ENCODE results near the gene SEC14L6.
"Not testable (repeated sequence)": the region's sequence is repeated elsewhere in the genome, so short reads cannot be mapped to it uniquely, and the experiment has no call there.

SEC14L6 gene

GRCh38 chr22:30552719-30553118, 6.2 kb upstream of the SEC14L6 start:
- no peak overlapping the region for H3K18ac ChIP-seq (ENCODE audit: low read length)
- no peak overlapping the region for H3K4me3 ChIP-seq (ENCODE audit: low read length)
- H3K4me2 ChIP-seq (ENCODE audit: low read length) = no peak overlapping the region
- no peaks in the 10 kb centered on the region for H3K27me3 ChIP-seq (ENCODE audit: insufficient read depth, low read length, poor library complexity)
- no peaks in the 10 kb centered on the region for H3K36me3 ChIP-seq (ENCODE audit: control insufficient read depth, insufficient read depth, low read length)
- no peak overlapping the region for H3K23ac ChIP-seq (ENCODE audit: low read length)
- no peak overlapping the region for H3K4ac ChIP-seq (ENCODE audit: low read depth, low read length)
- no peaks in the 10 kb centered on the region for H3K4me1 ChIP-seq (ENCODE audit: control insufficient read depth, low read depth, low read length)
- no peak overlapping the region for H2BK120ac ChIP-seq (ENCODE audit: low read depth, low read length)
- WGBS (ENCODE audit: extremely low coverage, insufficient coverage, low lambda C conversion rate) = no CpG with 5 or more reads among the region's 1 CpG
- H4K5ac ChIP-seq (ENCODE audit: low read length) = no peak overlapping the region
- no peaks in the 10 kb centered on the region for H3K79me2 ChIP-seq (ENCODE audit: control insufficient read depth, insufficient read depth, low read length)
- H3K9ac ChIP-seq (ENCODE audit: low read length) = no peak overlapping the region
- no peak overlapping the region for H3K27ac ChIP-seq (ENCODE audit: low read depth, low read length)
- no peak overlapping the region for H4K8ac ChIP-seq (ENCODE audit: low read depth, low read length)
- H2AK5ac ChIP-seq (ENCODE audit: low read length) = no peak overlapping the region
- no peak overlapping the region for H2BK5ac ChIP-seq (ENCODE audit: low read length)
- DNase-seq = no peak
- H3K79me1 ChIP-seq (ENCODE audit: low read length) = no peaks in the 10 kb centered on the region
- H3K56ac ChIP-seq (ENCODE audit: low read length) = no peak overlapping the region
- no peak overlapping the region for H2BK15ac ChIP-seq (replicated peaks; ENCODE audit: low read depth)

GRCh38 chr22:30551813-30552212, 5.3 kb upstream of the SEC14L6 start:
- H3K27ac ChIP-seq (ENCODE audit: low read depth, low read length); H2BK5ac ChIP-seq (ENCODE audit: low read length); H2AK5ac ChIP-seq (ENCODE audit: low read length); H2BK15ac ChIP-seq (replicated peaks; ENCODE audit: low read depth); H2BK120ac ChIP-seq (ENCODE audit: low read depth, low read length); H3K4me2 ChIP-seq (ENCODE audit: low read length); H3K79me1 ChIP-seq (ENCODE audit: low read length); H3K23ac ChIP-seq (ENCODE audit: low read length); H3K4me1 ChIP-seq (ENCODE audit: control insufficient read depth, low read depth, low read length); H3K36me3 ChIP-seq (ENCODE audit: control insufficient read depth, insufficient read depth, low read length); H3K4me3 ChIP-seq (ENCODE audit: low read length); H4K5ac ChIP-seq (ENCODE audit: low read length); DNase-seq; H3K18ac ChIP-seq (ENCODE audit: low read length); H3K56ac ChIP-seq (ENCODE audit: low read length); H4K8ac ChIP-seq (ENCODE audit: low read depth, low read length); H3K4ac ChIP-seq (ENCODE audit: low read depth, low read length); H3K27me3 ChIP-seq (ENCODE audit: insufficient read depth, low read length, poor library complexity); H3K79me2 ChIP-seq (ENCODE audit: control insufficient read depth, insufficient read depth, low read length); H3K9ac ChIP-seq (ENCODE audit: low read length): not testable (repeated sequence)
- WGBS (ENCODE audit: extremely low coverage, insufficient coverage, low lambda C conversion rate) = no CpG with 5 or more reads among the region's 3 CpGs

GRCh38 chr22:30547188-30547587, 647 bp upstream of the SEC14L6 start:
- Histone ChIP-seq H2AK5ac (ENCODE audit: low read length) (no peak overlapping the region), H2BK5ac (ENCODE audit: low read length) (no peak overlapping the region), H3K4ac (ENCODE audit: low read depth, low read length) (no peak overlapping the region), H3K79me2 (ENCODE audit: control insufficient read depth, insufficient read depth, low read length) (no peaks in the 10 kb centered on the region), H3K4me3 (ENCODE audit: low read length) (no peak overlapping the region), H3K9ac (ENCODE audit: low read length) (no peak overlapping the region), H2BK15ac (replicated peaks; ENCODE audit: low read depth) (no peak overlapping the region), H3K27me3 (ENCODE audit: insufficient read depth, low read length, poor library complexity) (no peaks in the 10 kb centered on the region), H3K27ac (ENCODE audit: low read depth, low read length) (no peak overlapping the region), H3K4me1 (ENCODE audit: control insufficient read depth, low read depth, low read length) (no peaks in the 10 kb centered on the region), H3K18ac (ENCODE audit: low read length) (no peak overlapping the region), H4K5ac (ENCODE audit: low read length) (no peak overlapping the region), H2BK120ac (ENCODE audit: low read depth, low read length) (no peak overlapping the region), H3K4me2 (ENCODE audit: low read length) (no peak overlapping the region), H3K79me1 (ENCODE audit: low read length) (no peaks in the 10 kb centered on the region), H3K56ac (ENCODE audit: low read length) (no peak overlapping the region), H4K8ac (ENCODE audit: low read depth, low read length) (no peak overlapping the region), H3K23ac (ENCODE audit: low read length) (no peak overlapping the region), H3K36me3 (ENCODE audit: control insufficient read depth, insufficient read depth, low read length) (no peaks in the 10 kb centered on the region)
- no CpG with 5 or more reads among the region's 4 CpGs for WGBS (ENCODE audit: extremely low coverage, insufficient coverage, low lambda C conversion rate)
- DNase-seq = no peak

- no peak overlapping the region for H3K4me3 ChIP-seq (ENCODE audit: low read length)
Measured at GRCh38 chr22:30542811-30543188, 3.7 kb downstream of the SEC14L6 start.

GRCh38 chr22:30541961-30542810, 4.4 kb downstream of the SEC14L6 start:
- Histone ChIP-seq H3K4me1 (ENCODE audit: control insufficient read depth, low read depth, low read length) (no peaks in the 10 kb centered on the region), H2BK120ac (ENCODE audit: low read depth, low read length) (no peak overlapping the region), H3K4me3 (ENCODE audit: low read length) (peak overlapping the region; percentile 4), H3K79me1 (ENCODE audit: low read length) (no peaks in the 10 kb centered on the region), H3K4me2 (ENCODE audit: low read length) (peak overlapping the region; percentile 44), H3K27ac (ENCODE audit: low read depth, low read length) (no peak overlapping the region), H2BK15ac (replicated peaks; ENCODE audit: low read depth) (no peak overlapping the region), H2BK5ac (ENCODE audit: low read length) (no peak overlapping the region), H3K4ac (ENCODE audit: low read depth, low read length) (peak overlapping the region; percentile 57), H3K27me3 (ENCODE audit: insufficient read depth, low read length, poor library complexity) (no peaks in the 10 kb centered on the region), H3K79me2 (ENCODE audit: control insufficient read depth, insufficient read depth, low read length) (no peaks in the 10 kb centered on the region), H3K18ac (ENCODE audit: low read length) (peak overlapping the region; percentile 43), H2AK5ac (ENCODE audit: low read length) (no peak overlapping the region), H4K5ac (ENCODE audit: low read length) (no peak overlapping the region), H4K8ac (ENCODE audit: low read depth, low read length) (peak overlapping the region; percentile 30), H3K36me3 (ENCODE audit: control insufficient read depth, insufficient read depth, low read length) (no peaks in the 10 kb centered on the region), H3K9ac (ENCODE audit: low read length) (peak overlapping the region; percentile 34), H3K23ac (ENCODE audit: low read length) (no peak overlapping the region), H3K56ac (ENCODE audit: low read length) (peak overlapping the region; percentile 77)
- peak; percentile 45 for DNase-seq
- WGBS (ENCODE audit: extremely low coverage, insufficient coverage, low lambda C conversion rate) = no CpG with 5 or more reads among the region's 64 CpGs

More at GRCh38 chr22:30542811-30543188, 3.7 kb downstream of the SEC14L6 start:
- no peak for DNase-seq
- Histone ChIP-seq H3K36me3 (ENCODE audit: control insufficient read depth, insufficient read depth, low read length) (no peaks in the 10 kb centered on the region), H2BK15ac (replicated peaks; ENCODE audit: low read depth) (no peak overlapping the region), H2BK5ac (ENCODE audit: low read length) (no peak overlapping the region), H3K4me1 (ENCODE audit: control insufficient read depth, low read depth, low read length) (no peaks in the 10 kb centered on the region), H2BK120ac (ENCODE audit: low read depth, low read length) (no peak overlapping the region), H3K56ac (ENCODE audit: low read length) (no peak overlapping the region), H3K23ac (ENCODE audit: low read length) (no peak overlapping the region), H3K4me2 (ENCODE audit: low read length) (no peak overlapping the region), H3K79me2 (ENCODE audit: control insufficient read depth, insufficient read depth, low read length) (no peaks in the 10 kb centered on the region), H3K79me1 (ENCODE audit: low read length) (no peaks in the 10 kb centered on the region), H3K27ac (ENCODE audit: low read depth, low read length) (no peak overlapping the region), H3K9ac (ENCODE audit: low read length) (peak overlapping the region; percentile 34), H2AK5ac (ENCODE audit: low read length) (no peak overlapping the region), H3K18ac (ENCODE audit: low read length) (no peak overlapping the region), H3K27me3 (ENCODE audit: insufficient read depth, low read length, poor library complexity) (no peaks in the 10 kb centered on the region), H4K5ac (ENCODE audit: low read length) (no peak overlapping the region), H4K8ac (ENCODE audit: low read depth, low read length) (no peak overlapping the region), H3K4ac (ENCODE audit: low read depth, low read length) (no peak overlapping the region)
- WGBS (ENCODE audit: extremely low coverage, insufficient coverage, low lambda C conversion rate) = no CpG with 5 or more reads among the region's 12 CpGs

GRCh38 chr22:30541511-30541910, 5.0 kb downstream of the SEC14L6 start:
- not testable (repeated sequence) for H2BK5ac ChIP-seq (ENCODE audit: low read length); H3K79me1 ChIP-seq (ENCODE audit: low read length); H3K79me2 ChIP-seq (ENCODE audit: control insufficient read depth, insufficient read depth, low read length); H2BK15ac ChIP-seq (replicated peaks; ENCODE audit: low read depth); H4K8ac ChIP-seq (ENCODE audit: low read depth, low read length); H3K4me3 ChIP-seq (ENCODE audit: low read length); DNase-seq; H2AK5ac ChIP-seq (ENCODE audit: low read length); H3K36me3 ChIP-seq (ENCODE audit: control insufficient read depth, insufficient read depth, low read length); H3K4me1 ChIP-seq (ENCODE audit: control insufficient read depth, low read depth, low read length); H3K27me3 ChIP-seq (ENCODE audit: insufficient read depth, low read length, poor library complexity); H4K5ac ChIP-seq (ENCODE audit: low read length); H3K27ac ChIP-seq (ENCODE audit: low read depth, low read length); H3K23ac ChIP-seq (ENCODE audit: low read length); H3K4ac ChIP-seq (ENCODE audit: low read depth, low read length); H2BK120ac ChIP-seq (ENCODE audit: low read depth, low read length); H3K18ac ChIP-seq (ENCODE audit: low read length)
- H3K56ac ChIP-seq (ENCODE audit: low read length) = peak overlapping the region; percentile 77
- H3K9ac ChIP-seq (ENCODE audit: low read length) = peak overlapping the region; percentile 34
- WGBS (ENCODE audit: extremely low coverage, insufficient coverage, low lambda C conversion rate) = no CpG with 5 or more reads among the region's 3 CpGs
- peak overlapping the region; percentile 44 for H3K4me2 ChIP-seq (ENCODE audit: low read length)

All from mesendoderm (in vitro differentiated cells).